ENCODE measurements around the gene ROPN1L. TPM values are rescaled to one million over a fixed set of nuclear protein-coding genes. Genes with fewer than 3 reads are reported as not detected.

The ROPN1L gene
- total RNA-seq, 2 donors from 2014 or later, result not detected

GRCh38 chr5:10461904-10462555 lies 20.4 kb downstream of the ROPN1L start:
- no peaks in the 10 kb centered on the region for H3K9me3 ChIP-seq
- no peaks in the 10 kb centered on the region for H3K27me3 ChIP-seq
- intact Hi-C loops (cut with DNase I), result no loop called here
- H3K27ac ChIP-seq, result no peak overlapping the region
- no peak overlapping the region for H3K4me3 ChIP-seq
- no peak for TF ChIP-seq CTCF (IDR thresholded peaks at IDR 0.05)
- no peak overlapping the region for H3K9ac ChIP-seq (ENCODE audit: low read depth in 2 of 2, low read length in 2 of 2)
- H3K36me3 ChIP-seq, result no peaks in the 10 kb centered on the region
- H3K4me1 ChIP-seq, result no peaks in the 10 kb centered on the region
- DNase-seq, result no peak

GRCh38 chr5:10463566-10463965 lies 21.9 kb downstream of the ROPN1L start:
- no peak for TF ChIP-seq CTCF (IDR thresholded peaks at IDR 0.05)
- intact Hi-C loops (cut with DNase I), result no loop called here
- no peaks in the 10 kb centered on the region for H3K36me3 ChIP-seq
- H3K9ac ChIP-seq (ENCODE audit: low read depth in 2 of 2, low read length in 2 of 2), result no peak overlapping the region
- H3K4me1 ChIP-seq, result no peaks in the 10 kb centered on the region
- no peak overlapping the region for H3K27ac ChIP-seq
- H3K27me3 ChIP-seq, result no peaks in the 10 kb centered on the region
- no peak for DNase-seq
- no peak overlapping the region for H3K4me3 ChIP-seq
- H3K9me3 ChIP-seq, result no peaks in the 10 kb centered on the region

- no peak for DNase-seq
- no peaks in the 10 kb centered on the region for H3K9me3 ChIP-seq
- H3K36me3 ChIP-seq, result no peaks in the 10 kb centered on the region
- H3K4me1 ChIP-seq, result no peaks in the 10 kb centered on the region
- TF ChIP-seq CTCF (IDR thresholded peaks at IDR 0.05), result no peak
- H3K4me3 ChIP-seq, result no peak overlapping the region
- intact Hi-C loops (cut with DNase I), result no loop called here
- no peak overlapping the region for H3K27ac ChIP-seq
- no peak overlapping the region for H3K9ac ChIP-seq (ENCODE audit: low read depth in 2 of 2, low read length in 2 of 2)
- no peaks in the 10 kb centered on the region for H3K27me3 ChIP-seq
These were observed 22.5 kb downstream of the ROPN1L start for GRCh38 chr5:10464173-10464572.

- no peak for DNase-seq
- H3K27me3 ChIP-seq, result no peaks in the 10 kb centered on the region
These were observed 24.0 kb downstream of the ROPN1L start for GRCh38 chr5:10465726-10466125.

GRCh38 chr5:10466446-10467073 lies 24.9 kb downstream of the ROPN1L start:
- intact Hi-C loops (cut with DNase I), result no loop called here
- Histone ChIP-seq H3K36me3 (no peaks in the 10 kb centered on the region), H3K27ac (no peak overlapping the region), H3K4me1 (no peaks in the 10 kb centered on the region), H3K9me3 (no peaks in the 10 kb centered on the region), H3K4me3 (no peak overlapping the region), H3K27me3 (no peaks in the 10 kb centered on the region), H3K9ac (ENCODE audit: low read depth in 2 of 2, low read length in 2 of 2) (no peak overlapping the region)
- no peak for DNase-seq
- TF ChIP-seq CTCF (IDR thresholded peaks at IDR 0.05), result no peak

More at GRCh38 chr5:10465726-10466125, 24.0 kb downstream of the ROPN1L start:
- H3K4me1 ChIP-seq, result no peaks in the 10 kb centered on the region
- no peak overlapping the region for H3K27ac ChIP-seq
- H3K36me3 ChIP-seq, result no peaks in the 10 kb centered on the region
- H3K9me3 ChIP-seq, result no peaks in the 10 kb centered on the region
- H3K4me3 ChIP-seq, result no peak overlapping the region
- no peak for TF ChIP-seq CTCF (IDR thresholded peaks at IDR 0.05)
- intact Hi-C loops (cut with DNase I), result no loop called here
- H3K9ac ChIP-seq (ENCODE audit: low read depth in 2 of 2, low read length in 2 of 2), result no peak overlapping the region

Measured in colonic mucosa (tissue), 4 donors.